ENCODE data around the gene ZNF497. TPM values are rescaled to one million over a fixed set of nuclear protein-coding genes. Genes with fewer than 3 reads are reported as not detected.

ZNF497 gene
- total and polyA plus RNA-seq, 2 of the 13 experiments (the other 11 are each of a cell fraction or from before 2014, with no cell fraction given), result 1.5 to 1.9 TPM

GRCh38 chr19:58409010-58409790 is 46.6 kb upstream of the ZNF497 start (continued):
- TF ChIP-seq DNMT3B (CRISPR knock-in tag; conservative IDR thresholded peaks at IDR 0.05) (no peak), HMGXB3 (CRISPR knock-in tag; IDR thresholded peaks at IDR 0.05; ENCODE audit: borderline replicate concordance) (no peak), CBX5 (CRISPR knock-in tag; IDR thresholded peaks at IDR 0.05; ENCODE audit: borderline replicate concordance) (peak; percentile 24; the same call in 1 of the 2 replicates), CAMTA2 (CRISPR knock-in tag; IDR thresholded peaks at IDR 0.05; ENCODE audit: borderline replicate concordance) (0 out of 2 replicates have a peak, but pooled peaks have one; percentile 21), THAP9 (CRISPR knock-in tag; IDR thresholded peaks at IDR 0.05; ENCODE audit: borderline replicate concordance) (0 out of 2 replicates have a peak, but pooled peaks have one; percentile 28), GABPA (IDR thresholded peaks at IDR 0.05; ENCODE audit: low read depth, low read length) (no peak), GABPA (CRISPR knock-in tag; IDR thresholded peaks at IDR 0.05; ENCODE audit: low read depth) (no peak), MXD1 (CRISPR knock-in tag; IDR thresholded peaks at IDR 0.05) (peak; percentile 15), ZMYM2 (CRISPR knock-in tag; IDR thresholded peaks at IDR 0.05) (0 out of 2 replicates have a peak, but pooled peaks have one; percentile 11), MTERF4 (CRISPR knock-in tag; IDR thresholded peaks at IDR 0.05) (peak; percentile 61; the same call in 1 of the 2 replicates), ZNF713 (CRISPR knock-in tag; IDR thresholded peaks at IDR 0.05) (no peak), PRPF4 (IDR thresholded peaks at IDR 0.05; ENCODE audit: low read depth, low read length, poor library complexity, severe bottlenecking) (no peak)
